Panc1 (cell line): Measurements from ENCODE around the gene CFAP74. TPM values are rescaled to one million over a fixed set of nuclear protein-coding genes. Genes with fewer than 3 reads are reported as not detected.

Source experiments
- ATAC-seq: fragments of 200-7000 bp; cut with Tn5 transposase; 2 replicates; pipeline ENCODE4 v1.9.1; 2020; ENCODE audit warnings: mild to moderate bottlenecking, moderate library complexity
- BruUV-seq: library from RNA; stranded (reverse); fragments of 400-500 nt; replicated peaks from 2 replicates; lab custom pipeline; 2021; lab: Mats Ljungman, UMichigan
- CTCF ChIA-PET: fragments of 300-600 bp; sonication (Branson Sonifier 250); formaldehyde crosslinking; loops from one replicate; lab custom pipeline; 2022; ENCODE audit warnings: antibody characterized with exemption; lab: Charles Lee
- POLR2A ChIA-PET: fragments of 300-600 bp; sonication (Branson Sonifier 250); formaldehyde crosslinking; loops from one replicate; lab custom pipeline; 2022; ENCODE audit warnings: antibody characterized with exemption; lab: Charles Lee
- DNase-seq: peaks from one replicate; pipeline ENCODE4 v3.0.0-alpha.2; 2010; ENCODE audit warnings: low read depth, low spot score
- H3K27ac ChIP-seq: 2 replicates; pipeline ENCODE4 v1.5.1; 2011; ENCODE audit warnings: mild to moderate bottlenecking, low read length, inconsistent platforms
- H3K27me3 ChIP-seq: fragments of 200-500 bp; sonication (Bioruptor generic); 2 replicates; pipeline ENCODE4 v1.6.0; 2014; ENCODE audit warnings: low read length, inconsistent platforms; ENCODE audit not compliant: control insufficient read depth, insufficient read depth
- H3K36me3 ChIP-seq: fragments of 200-500 bp; sonication (Bioruptor generic); 2 replicates; pipeline ENCODE4 v1.5.1; 2014; ENCODE audit warnings: inconsistent platforms, mild to moderate bottlenecking, low read length, moderate library complexity; ENCODE audit not compliant: control insufficient read depth, insufficient read depth
- H3K4me1 ChIP-seq: 2 replicates; pipeline ENCODE4 v1.5.1; 2011; ENCODE audit warnings: inconsistent platforms, mild to moderate bottlenecking, low read length, moderate library complexity; ENCODE audit not compliant: control insufficient read depth, insufficient read depth
- H3K4me3 ChIP-seq, 2 experiments: 2 replicates each; pipeline ENCODE4 v1.5.1; 2011 to 2012; ENCODE audit warnings: low read depth in 2 of 2, low read length in 2 of 2, mild to moderate bottlenecking in 2 of 2, inconsistent platforms in 1 of 2, moderate library complexity in 1 of 2
- H3K9me3 ChIP-seq: fragments of 200-500 bp; sonication (Bioruptor generic); 2 replicates; pipeline ENCODE4 v1.5.1; 2014; ENCODE audit warnings: low read depth, mild to moderate bottlenecking, inconsistent platforms, low read length, moderate library complexity; ENCODE audit not compliant: control insufficient read depth, insufficient read depth
- CTCF ChIP-seq: fragments of 450-650 bp; IDR thresholded peaks from 2 replicates; pipeline ENCODE4 v1.5.1; 2017; ENCODE audit warnings: mild to moderate bottlenecking
- POLR2AphosphoS5 ChIP-seq: IDR thresholded peaks from 2 replicates; pipeline ENCODE4 v1.6.1; 2012; ENCODE audit warnings: mild to moderate bottlenecking, low read depth, low read length, moderate library complexity
- REST ChIP-seq, 2 experiments: IDR thresholded peaks; 2 replicates each; pipeline ENCODE4 v1.6.1; 2011 to 2012; ENCODE audit warnings: low read depth in 2 of 2, control low read depth in 1 of 2, low read length in 1 of 2, mild to moderate bottlenecking in 1 of 2, moderate library complexity in 1 of 2; ENCODE audit not compliant: insufficient read depth in 1 of 2
- SIN3A ChIP-seq: IDR thresholded peaks from 2 replicates; pipeline ENCODE4 v1.6.1; 2012; ENCODE audit warnings: low read depth, mild to moderate bottlenecking, low read length, moderate library complexity, borderline replicate concordance; ENCODE audit not compliant: insufficient read depth
- TCF7L2 ChIP-seq: IDR thresholded peaks from 2 replicates; pipeline ENCODE4 v1.6.1; 2011; ENCODE audit warnings: mild to moderate bottlenecking, low read depth, low read length, inconsistent platforms
- in situ Hi-C: cut with HindIII; loops from 2 replicates; pipeline ENCODE4 v1.10.0; 2016; ENCODE audit warnings: low sequenced_read_pairs, low pct_unique_long_range_greater_than_20kb
- intact Hi-C: fragments of 100-400 bp; cut with micrococcal nuclease; formaldehyde crosslinking; loops from one replicate; pipeline ENCODE4 v1.10.0; 2022; ENCODE audit not compliant: unreplicated experiment
- total RNA-seq: library from RNA; stranded (reverse); gene quantifications from one replicate; pipeline ENCODE4 v1.2.1, GENCODE V29; 2021; ENCODE audit not compliant: unreplicated experiment

Gene CFAP74
- total RNA-seq, 1 experiment from 2014 or later, result not detected

DNA sequence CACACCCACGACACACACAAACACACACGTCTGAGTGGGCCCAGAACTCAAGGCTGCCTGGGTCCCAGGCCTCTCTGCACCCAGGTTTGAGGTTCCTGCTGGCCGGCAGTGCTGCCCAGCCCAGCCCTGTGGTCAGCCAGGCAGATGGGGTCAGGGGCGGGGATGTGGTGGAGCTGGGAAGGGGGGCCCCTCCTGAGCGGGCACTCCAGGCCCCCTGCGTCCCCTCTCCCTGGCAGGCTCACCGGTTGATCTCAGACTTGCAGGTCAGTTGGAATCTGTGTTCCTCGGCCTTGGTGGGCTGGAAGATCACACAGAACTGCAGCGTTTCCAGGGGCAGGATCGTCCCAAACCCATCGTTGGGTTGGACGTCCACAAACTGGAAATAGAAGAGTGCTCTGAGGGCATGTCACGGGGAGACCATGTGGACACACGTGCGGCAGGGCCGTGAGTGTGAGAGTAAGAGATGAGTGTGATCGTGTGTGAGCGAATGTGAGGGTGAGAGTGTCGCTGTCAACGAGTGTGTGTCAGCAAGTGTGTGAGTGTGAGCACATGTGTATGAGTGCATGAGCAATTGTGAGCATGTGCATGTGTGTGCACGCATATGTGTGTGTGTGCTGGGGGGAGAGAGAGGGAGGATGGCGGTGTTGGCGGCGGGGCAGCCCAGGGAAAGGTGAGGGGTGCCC is 64.8 kb downstream of the CFAP74 start:
- no peaks in the 10 kb centered on the region for H3K36me3 ChIP-seq
- no peaks in the 10 kb centered on the region for H3K9me3 ChIP-seq
- no peak overlapping the region for H3K27ac ChIP-seq
- POLR2A ChIA-PET, result no interaction called here
- BruUV-seq, result no TSS peak
- TF ChIP-seq CTCF, result no peak
- no peak for TF ChIP-seq TCF7L2
- no peak for TF ChIP-seq REST (IDR thresholded peaks at IDR 0.05; ENCODE audit: insufficient read depth in 1 of 2, low read depth in 2 of 2, low read length in 1 of 2)
- no peak for TF ChIP-seq POLR2AphosphoS5
- TF ChIP-seq SIN3A, result no peak
- no peaks in the 10 kb centered on the region; the same call in 1 of the 2 replicates for H3K4me1 ChIP-seq
- no peaks in the 10 kb centered on the region for H3K27me3 ChIP-seq
- CTCF ChIA-PET, result no interaction called here
- in situ Hi-C loops, result loop anchor here (10.0 kb wide), 1 partner anchor 56 kb away; no protein-coding TSS in a partner anchor
- H3K4me3 ChIP-seq, result no peak overlapping the region
- DNase-seq (no peak), ATAC-seq (no peak)
- intact Hi-C loops, result no loop called here

GRCh38 chr1:1938276-1938573 is 65.4 kb downstream of the CFAP74 start:
- H3K27ac ChIP-seq, result no peak overlapping the region
- TF ChIP-seq SIN3A (no peak), TCF7L2 (no peak), POLR2AphosphoS5 (no peak), CTCF (no peak), REST (IDR thresholded peaks at IDR 0.05; ENCODE audit: insufficient read depth in 1 of 2, low read depth in 2 of 2, low read length in 1 of 2) (no peak)
- CTCF ChIA-PET, result no interaction called here
- no peak overlapping the region for H3K4me3 ChIP-seq
- H3K4me1 ChIP-seq, result no peaks in the 10 kb centered on the region; the same call in 1 of the 2 replicates
- H3K27me3 ChIP-seq, result no peaks in the 10 kb centered on the region
- POLR2A ChIA-PET, result no interaction called here
- no TSS peak for BruUV-seq
- DNase-seq, result no peak
- no peaks in the 10 kb centered on the region for H3K36me3 ChIP-seq
- H3K9me3 ChIP-seq, result no peaks in the 10 kb centered on the region
- no peak for ATAC-seq
- intact Hi-C loops (no loop called here), in situ Hi-C loops (loop anchor here (10.0 kb wide), 1 partner anchor 57 kb away; no protein-coding TSS in a partner anchor)
